NOMO-1 treated with DMSO at 0.1 percent for 48 hours (cell line): Measurements from ENCODE around the gene SAMSN1.
"Not testable (repeated sequence)": the region's sequence is repeated elsewhere in the genome, so short reads cannot be mapped to it uniquely, and the experiment has no call there.

ENCODE experiments used
- DNase-seq: peaks from one replicate; lab custom pipeline; 2025; ENCODE audit not compliant: unreplicated experiment; lab: John Stamatoyannopoulos, UW

SAMSN1 gene

DNA sequence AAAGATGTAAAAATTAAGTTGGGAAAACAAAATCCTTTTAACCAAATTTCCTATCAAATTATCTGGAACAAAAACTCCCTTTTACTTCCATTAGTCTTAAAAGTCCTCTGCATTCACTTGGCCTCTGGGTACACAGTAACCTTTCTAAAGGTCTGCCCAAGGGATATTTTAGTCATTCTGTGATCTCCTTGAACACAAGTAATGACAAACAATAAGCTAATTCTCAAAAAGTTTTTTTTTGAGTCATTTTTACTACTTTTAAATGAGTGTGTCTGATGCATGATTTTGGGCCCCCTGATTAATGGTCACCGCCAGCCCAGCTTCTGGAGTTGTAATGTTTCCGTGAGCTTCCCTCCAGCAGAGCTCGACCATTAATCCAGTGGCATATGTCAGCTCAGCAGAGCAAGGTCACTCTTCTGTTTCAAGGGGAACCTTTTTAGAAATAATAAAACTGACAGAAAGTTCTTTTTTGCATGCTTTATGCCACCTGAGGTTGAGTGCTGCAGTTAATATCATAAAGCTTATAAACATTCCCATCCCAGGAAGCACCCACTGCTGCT is 14.3 kb downstream of the SAMSN1 start:
- no peak for DNase-seq

DNA sequence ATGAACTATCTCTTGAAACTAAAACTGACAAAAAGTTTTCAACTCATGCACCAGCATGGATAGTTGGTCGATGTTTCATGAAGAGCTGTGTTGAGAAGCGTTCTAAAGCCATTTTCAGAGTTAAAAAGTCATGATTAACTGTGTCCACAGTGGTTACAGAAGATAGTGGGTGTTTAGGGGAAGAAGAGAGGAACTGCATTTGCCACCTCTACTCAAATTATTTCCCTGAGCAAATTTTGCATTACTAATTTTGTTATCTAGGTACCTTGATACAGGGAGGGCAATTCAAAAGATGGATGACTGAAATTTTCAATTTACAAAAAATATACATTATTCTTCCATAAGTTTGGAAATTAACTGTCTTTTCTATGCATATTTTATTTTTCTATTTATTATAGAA is 15.5 kb downstream of the SAMSN1 start:
- no peak for DNase-seq

DNA sequence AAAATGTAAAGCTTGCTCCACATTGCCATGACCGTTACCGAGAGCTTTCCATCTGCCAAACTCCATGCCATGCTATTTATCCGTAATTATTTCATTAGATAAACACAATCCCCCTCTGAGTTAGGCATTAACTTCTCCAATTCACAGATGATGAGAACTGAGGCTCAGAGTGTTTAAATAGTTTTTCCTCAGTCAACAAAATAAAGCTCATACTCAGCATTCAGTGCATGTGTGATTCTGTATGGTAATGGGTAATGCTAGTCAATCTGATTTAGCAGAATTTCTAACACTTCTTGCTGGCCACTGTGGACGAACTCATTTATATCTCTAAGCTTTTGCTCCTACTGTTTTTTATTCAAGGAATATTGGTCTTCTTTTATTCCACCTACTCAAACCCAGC is 17.3 kb downstream of the SAMSN1 start:
- DNase-seq, result no peak

DNA sequence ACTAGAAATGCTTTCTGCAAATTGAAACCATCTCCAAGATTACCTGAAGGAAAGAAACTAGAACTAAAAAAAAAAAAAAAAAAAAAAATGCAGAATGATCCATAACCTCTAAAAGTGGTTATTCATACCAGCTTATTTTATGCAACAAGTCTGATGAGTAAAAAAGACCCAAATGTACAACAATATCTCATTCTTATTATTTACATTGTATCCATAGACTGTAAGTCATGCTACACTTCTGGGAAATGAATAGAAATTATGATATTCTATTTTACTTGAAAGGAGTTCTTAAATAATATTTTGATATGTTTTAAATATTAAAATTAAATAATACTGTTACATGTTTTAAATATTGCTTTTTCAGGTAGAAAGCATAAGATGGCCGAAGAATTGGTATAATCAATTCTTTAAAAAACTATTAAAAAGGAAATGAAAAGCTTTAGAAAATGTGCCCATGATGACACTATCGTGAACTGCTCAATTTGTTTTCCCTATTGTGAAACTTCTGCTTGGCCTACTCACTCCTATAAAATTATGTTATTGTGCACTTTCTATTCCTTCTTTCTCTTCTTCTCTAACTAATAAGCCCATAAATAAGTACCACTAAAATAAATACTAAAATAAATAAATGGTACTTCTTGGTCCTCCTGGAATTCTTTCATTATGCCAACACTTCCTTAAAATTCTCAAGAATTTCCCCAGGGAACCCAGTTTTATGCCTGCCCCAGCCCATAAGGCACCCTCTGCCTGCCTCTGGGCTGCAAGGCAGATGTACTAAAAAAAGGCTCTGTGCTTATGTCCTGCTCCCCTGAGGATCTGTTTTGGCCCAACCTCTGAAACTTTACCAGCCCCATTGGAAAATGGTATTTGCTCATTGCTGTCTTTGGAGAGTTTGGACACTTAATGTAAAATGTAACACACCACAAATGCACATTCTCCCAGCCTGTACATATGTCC is 18.1 kb downstream of the SAMSN1 start:
- peak; percentile 80 for DNase-seq

DNA sequence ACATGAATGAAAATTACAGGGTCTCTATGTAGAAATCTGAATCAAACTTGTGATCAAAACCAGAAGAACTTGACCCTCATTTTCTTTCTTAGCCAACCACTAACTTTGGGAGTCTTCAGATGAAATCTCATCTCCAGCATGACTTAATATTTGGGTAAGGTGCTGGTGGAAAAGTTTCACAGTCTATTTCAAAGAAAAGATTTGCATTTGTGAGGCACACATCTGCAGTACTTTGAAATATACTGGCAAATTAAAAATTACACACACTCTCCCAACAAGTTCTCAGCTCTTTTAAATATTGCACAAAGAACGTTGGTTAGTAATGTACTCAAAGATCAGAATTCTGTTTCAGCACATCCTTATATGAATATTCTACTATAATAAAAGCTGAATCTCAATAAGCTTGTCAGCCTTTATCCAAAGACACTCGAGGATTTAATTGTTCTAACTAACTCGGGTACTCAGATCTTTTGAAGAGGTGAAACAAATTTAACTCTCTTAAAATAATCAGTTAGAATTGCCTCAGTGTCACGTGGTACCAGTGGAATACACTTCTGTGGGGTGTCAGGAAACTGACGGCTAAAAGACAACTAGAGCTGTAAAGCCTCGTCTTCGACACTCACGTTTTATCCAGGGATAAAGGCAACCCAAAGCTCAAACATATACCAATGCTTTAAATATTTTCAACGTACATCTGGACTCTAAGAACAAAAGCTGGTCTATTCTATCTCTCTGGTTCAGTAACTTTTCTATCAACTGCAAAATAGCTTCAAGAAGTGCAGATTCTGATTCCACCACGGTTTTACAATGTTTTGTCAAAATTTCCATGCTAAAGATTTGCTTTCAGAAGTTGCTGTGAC is 19.0 kb downstream of the SAMSN1 start:
- no peak for DNase-seq

DNA sequence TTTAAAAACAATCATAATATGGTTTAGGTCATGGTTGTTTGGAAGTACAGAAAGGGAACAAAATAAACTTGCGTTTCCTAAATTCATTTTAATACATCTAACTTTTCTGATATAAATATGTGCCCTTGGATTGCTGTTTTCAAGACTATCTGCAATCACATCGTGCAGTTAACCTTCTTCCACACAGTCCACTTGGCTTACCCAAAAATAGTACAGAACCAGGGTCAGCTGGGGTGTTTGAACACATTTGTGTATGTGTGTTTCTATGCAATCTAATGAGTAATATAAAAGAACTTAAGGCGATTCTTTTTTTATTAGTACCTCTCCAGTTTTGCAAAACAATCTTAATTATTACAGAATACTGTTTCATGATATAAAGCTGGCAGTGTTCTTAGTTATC is 19.9 kb downstream of the SAMSN1 start:
- no peak for DNase-seq

DNA sequence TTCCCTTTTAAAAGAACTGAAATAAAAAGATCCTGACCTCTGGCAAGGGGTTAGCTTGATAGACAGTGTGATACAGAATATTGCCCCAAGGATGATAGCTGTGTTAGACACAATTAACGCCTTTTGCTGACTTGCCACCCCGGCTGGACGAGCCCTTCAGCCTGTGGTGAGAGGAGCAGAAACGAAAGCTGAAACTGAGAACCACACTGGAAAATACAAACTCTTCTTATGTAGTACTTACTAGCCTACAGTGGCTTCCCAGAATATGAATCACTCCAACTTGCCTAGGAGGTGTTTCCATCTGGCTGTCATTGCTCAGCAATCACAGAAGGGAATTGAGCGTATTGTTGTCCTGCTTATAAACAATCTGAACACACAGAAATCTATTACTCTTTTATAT is 22.9 kb downstream of the SAMSN1 start:
- peak; percentile 80 for DNase-seq

DNA sequence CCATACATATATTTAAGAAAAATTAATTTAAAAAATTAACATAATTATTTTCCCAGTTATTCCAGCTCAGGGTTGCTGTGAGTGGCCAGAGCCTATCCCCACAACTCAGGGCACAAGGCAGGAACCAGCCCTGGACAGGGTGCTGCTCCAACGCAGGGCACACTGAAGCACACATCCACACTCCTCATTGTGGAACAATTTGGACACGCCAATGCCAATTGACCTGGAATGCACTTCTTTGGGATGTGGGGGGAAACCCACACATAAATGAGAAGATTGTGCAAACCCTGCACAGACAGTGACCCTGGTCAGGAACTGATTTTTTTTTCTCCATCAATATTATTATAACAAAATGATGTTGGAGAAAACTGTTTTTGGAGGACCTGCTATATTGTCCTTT is 23.4 kb downstream of the SAMSN1 start:
- DNase-seq, result no peak

DNA sequence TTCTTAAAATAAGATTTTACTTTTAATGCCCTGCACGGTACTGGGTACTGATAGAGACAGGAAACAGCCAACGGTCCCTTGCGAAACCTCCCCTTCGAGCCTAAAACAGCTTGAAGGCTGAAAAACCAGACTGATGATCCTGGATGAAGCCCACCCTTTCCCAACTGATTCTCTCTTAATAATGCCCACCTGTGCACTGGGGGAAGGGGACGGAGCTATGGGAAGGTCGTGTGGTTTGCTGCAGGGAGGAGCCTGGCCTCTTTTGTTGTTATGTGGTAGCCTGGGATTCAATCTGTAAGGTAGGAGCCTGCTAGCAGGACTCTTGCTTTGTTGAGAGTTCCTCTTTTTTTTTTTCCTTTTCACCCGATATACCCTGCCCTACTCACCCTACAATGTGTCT is 25.6 kb downstream of the SAMSN1 start:
- peak; percentile 86 for DNase-seq

DNA sequence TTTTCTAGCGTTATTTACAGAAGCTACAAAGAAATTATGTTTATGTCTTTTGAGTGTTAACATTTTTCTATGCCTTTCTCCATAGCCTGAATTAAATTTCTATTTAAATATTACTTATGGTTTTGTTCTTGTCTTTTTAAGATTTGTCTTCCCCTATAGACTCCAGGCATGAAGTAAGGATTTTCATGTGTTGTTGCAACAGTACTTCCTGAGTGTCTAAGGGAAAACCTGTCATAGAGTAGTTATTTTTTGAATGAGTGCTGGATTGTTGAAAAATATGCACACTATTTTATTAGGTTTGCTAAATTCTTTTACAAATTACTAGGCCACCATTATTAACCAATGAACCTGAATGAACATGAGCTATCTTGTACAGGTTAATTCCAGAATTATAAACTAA is 27.1 kb downstream of the SAMSN1 start:
- DNase-seq, result no peak

DNA sequence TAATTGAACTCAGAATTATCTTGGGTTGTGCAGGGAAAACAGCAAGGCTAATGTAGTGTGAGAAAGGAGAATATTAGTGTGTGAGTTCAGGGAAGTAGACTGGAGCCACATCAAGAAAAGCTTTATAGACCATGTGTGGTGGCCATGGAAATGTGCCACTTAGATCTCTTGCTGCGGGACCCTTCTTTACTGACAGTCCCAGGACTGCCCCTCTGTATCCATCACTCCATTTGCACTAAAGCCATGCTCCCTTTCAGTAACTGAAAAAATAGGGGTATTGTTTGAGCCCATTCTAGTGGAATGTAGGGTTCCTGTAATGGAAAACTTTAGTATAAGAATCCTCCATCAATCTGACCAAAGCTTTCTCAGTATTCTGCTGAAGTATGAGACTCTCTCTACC is 32.3 kb downstream of the SAMSN1 start:
- no peak for DNase-seq

DNA sequence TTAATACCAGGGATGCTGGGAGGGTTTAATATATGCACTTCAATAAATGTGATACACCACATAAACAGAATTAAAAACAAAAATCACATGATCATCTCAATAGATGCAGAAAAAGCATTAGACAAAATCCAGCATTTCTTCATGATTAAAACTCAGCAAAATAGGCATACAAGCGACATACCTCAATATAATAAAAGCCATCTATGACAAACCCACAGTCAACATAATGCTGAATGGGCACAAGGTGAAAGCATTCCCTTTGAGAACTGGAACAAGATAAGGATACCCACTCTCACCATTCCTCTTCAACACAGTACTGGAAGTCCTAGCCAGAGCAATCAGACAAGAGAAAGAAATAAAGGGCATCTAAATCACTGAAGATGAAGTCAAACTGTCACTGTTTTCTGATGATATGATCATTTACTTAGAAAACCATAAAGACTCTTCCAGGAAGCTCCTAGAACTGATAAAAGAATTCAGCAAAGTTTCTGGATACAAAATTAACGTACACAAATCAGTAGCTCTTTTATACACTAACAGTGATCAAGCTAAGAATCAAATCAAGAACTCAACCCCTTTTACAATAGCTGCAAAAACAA is 39.2 kb downstream of the SAMSN1 start:
- DNase-seq, result not testable (repeated sequence)

DNA sequence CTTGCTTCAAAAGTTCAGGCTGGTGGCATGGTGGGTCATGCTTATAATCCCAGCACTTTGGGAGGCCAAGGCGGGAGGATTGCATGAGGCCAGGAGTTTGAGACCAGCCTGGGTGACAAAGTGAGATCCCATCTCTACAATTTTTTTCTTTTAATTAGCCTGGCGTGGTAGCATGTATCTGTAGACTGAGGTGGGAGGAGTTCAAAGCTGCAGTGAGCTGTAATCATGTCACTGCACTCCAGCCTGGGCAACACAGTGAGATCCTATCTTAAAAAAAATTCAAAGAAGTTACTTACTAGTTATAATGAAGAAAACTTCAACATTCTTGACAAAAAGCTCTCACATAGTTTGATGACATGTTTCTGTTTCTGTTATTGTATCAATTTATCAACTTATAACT is 45.2 kb downstream of the SAMSN1 start:
- no peak for DNase-seq

DNA sequence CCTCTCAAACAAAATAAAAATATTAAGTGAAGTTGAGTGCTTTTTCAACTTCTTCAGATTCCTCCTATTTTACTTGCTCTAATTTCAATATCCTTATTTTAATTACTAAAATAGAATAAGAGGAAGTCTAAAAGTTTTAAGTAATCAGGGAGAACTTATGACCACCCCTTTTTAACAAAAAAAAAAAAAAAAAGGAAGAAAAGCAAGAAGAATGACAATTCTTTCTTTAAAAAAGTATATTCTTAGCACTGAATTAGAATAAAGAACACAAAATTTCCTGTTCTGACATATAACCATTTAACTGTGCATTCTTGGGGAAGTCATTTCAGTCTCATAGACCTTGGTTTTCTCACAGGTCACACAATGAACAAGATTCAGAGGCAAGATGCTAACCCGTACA is 46.8 kb downstream of the SAMSN1 start:
- DNase-seq, result peak; percentile 40

DNA sequence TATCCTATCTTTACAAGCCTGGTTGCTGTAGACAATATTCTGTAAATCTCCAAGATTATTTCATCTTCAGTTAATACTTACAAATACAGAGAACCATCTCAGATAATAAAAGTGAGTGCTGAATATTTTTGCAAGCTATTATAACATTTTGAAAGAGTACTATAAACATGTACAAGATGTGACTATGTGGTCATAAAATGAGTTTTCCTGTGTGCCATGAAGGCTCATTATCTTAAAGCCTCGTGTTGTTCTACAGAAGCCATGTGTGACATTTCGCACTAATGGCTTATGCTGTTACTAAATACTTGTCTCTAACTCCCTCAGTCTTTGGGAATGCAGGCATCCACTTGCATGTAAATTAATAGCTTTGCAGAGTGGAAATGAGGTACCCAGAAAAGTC is 48.3 kb downstream of the SAMSN1 start:
- no peak for DNase-seq

DNA sequence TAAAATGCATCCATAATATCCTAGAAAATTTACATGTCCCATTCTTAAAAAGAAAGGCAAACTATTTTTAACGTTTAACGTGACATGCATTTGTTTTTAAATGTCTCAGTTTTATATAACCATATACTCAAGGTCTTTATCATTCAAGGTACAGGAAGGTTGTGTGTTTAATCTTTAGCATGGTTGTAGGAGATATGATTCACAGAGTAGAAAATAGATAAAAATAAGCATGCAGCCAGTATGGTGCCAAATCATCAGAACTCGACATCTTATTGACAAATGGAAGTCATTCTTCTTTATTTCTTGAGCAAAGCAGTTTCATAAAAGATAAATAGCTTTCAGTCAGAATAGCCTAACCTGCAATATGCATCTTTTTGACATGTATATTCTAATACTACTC is 51.0 kb downstream of the SAMSN1 start:
- DNase-seq, result no peak

DNA sequence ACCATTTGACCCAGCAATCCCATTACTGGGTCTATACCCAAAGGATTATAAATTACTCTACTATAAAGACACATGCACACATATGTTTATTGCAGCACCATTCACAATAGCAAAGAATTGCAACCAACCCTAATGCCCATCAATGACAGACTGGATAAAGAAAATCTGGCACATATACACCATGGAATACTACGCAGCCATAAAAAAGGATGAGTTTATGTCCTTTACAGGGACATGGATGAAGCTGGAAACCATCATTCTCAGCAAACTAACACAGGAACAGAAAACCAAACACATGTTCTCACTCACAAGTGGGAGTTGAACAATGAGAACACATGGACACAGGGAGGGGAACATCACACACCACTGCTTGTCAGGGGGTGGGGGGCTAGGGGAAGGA is 51.9 kb downstream of the SAMSN1 start:
- not testable (repeated sequence) for DNase-seq

DNA sequence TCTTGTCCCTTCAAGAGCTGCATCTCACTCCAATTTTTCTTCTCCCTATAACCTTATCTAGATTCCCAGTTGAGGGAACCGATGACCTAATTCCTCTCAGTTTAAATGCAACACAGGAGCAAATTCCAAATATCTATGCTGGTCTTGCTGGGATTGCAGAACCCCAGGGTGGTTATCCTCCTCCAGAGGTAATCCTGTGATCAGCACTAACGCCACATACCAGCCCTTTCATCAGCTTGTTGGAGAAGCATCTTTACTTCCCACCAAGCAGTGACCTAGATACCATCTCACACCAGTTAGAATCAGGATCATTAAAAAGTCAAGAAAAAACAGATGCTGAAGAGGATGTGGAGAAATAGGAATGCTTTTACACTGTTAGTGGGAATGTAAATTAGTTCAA is 52.4 kb downstream of the SAMSN1 start:
- DNase-seq, result no peak

DNA sequence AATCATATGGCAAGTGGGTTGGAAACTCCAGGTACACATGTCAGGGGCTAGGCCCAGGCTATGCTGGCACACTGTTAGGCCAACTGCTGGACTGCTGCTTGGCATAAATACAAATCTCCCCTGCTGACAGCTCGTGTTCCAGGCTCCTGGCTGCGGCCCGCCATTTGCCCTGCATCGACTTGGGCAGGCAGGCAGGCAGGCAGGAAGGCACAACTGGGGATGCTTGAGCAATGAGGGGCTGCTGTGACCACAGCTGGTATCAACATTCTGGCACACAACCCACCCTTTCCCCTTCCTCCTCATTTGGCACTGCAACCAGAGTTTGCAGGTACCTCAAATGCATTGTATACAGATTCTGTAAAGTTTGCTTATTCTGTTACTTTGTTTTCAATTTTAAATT is 53.2 kb downstream of the SAMSN1 start:
- DNase-seq, result no peak

DNA sequence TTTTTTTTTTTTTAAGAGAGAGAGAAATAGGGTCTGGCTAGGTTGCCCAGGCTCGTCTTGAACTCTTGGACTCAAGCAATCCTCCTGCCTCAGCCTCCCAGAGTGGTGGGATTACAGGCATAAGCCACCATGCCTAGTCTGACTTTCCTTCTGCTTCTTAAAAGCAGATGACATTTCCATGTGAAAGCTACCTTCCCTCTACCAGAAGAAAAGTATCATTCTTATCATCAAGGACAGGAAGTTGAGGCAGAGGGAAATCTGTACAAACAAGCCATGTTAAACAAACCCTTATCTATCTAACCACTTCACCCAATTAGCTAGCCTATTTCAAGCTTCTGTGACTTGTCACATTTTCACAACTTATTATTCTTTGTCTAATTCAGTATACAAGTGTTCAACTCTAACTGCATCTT is 54.8 kb downstream of the SAMSN1 start:
- DNase-seq, result no peak

DNA sequence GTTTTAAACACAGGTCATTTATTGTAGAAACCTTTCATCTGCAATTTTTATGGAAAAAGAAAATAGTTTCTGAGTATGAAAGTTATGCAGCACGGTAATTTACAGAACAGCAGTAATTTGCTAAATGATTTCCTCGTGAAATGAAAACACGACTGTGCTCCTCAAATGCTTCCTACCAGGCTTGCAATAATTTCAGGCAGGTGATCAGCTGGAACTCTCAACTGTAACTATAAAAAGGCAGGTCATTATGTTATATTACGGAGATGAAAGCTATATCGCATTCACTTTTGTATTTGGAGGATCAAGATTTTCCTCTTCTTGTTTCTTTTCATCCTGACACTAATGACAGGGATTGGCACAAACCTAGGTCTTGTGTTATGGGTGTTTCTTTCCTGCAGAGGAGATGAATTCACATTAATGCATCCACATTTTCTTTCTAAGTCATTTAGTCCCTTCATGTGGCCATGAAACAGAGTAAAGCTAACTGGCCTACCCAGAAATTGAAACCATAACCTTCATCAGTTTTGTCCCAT is 57.4 kb downstream of the SAMSN1 start:
- no peak for DNase-seq
